Measurements from ENCODE around the gene EEPD1. TPM values are rescaled to one million over a fixed set of nuclear protein-coding genes. Genes with fewer than 3 reads are reported as not detected.

EEPD1 gene
- total and polyA plus RNA-seq, 12 donors, result 6.0 to 29.0 (median 9.4) TPM

GRCh38 chr7:36261019-36261754 is 108.1 kb downstream of the EEPD1 start:
- H3K27ac ChIP-seq, result peak overlapping the region in 1 of 5 donors; percentile 14
- H3K36me3 ChIP-seq (replicated peaks in 1 of 2), result no peaks in the 10 kb centered on the region
- peaks cover 27 to 44% of the 10 kb centered on the region in 2 donors for H3K4me1 ChIP-seq (replicated peaks in 1 of 2)
- intact Hi-C loops (cut with DNase I), result no loop called here
- H3K4me3 ChIP-seq, result no peak overlapping the region
- H3K27me3 ChIP-seq, result no peaks in the 10 kb centered on the region
- no peak for DNase-seq
- 69 to 72% (median 70%) methylated on average over 2 of the region's 2 CpGs for WGBS, 4 donors
- no peaks in the 10 kb centered on the region for H3K9me3 ChIP-seq (replicated peaks in 1 of 3)
- TF ChIP-seq CTCF (IDR thresholded peaks at IDR 0.05) (no peak), POLR2A (IDR thresholded peaks at IDR 0.05) (no peak)

- WGBS, 4 donors, result 52 to 83% (median 66%) methylated on average over 4 to 5 of the region's 5 CpGs
- TF ChIP-seq POLR2A (IDR thresholded peaks at IDR 0.05) (no peak), CTCF (IDR thresholded peaks at IDR 0.05) (no peak)
- Histone ChIP-seq H3K27me3 (no peaks in the 10 kb centered on the region), H3K9me3 (replicated peaks in 1 of 3) (no peaks in the 10 kb centered on the region), H3K4me1 (replicated peaks in 1 of 2) (peaks cover 27 to 45% of the 10 kb centered on the region in 2 donors), H3K27ac (peak overlapping the region in 1 of 5 donors; percentile 13), H3K36me3 (replicated peaks in 1 of 2) (no peaks in the 10 kb centered on the region), H3K4me3 (no peak overlapping the region)
- no peak for DNase-seq
- intact Hi-C loops (cut with DNase I), result no loop called here
These were observed 109.4 kb downstream of the EEPD1 start for GRCh38 chr7:36262309-36263094.

GRCh38 chr7:36263095-36263484 is 110.0 kb downstream of the EEPD1 start:
- Histone ChIP-seq H3K27me3 (no peaks in the 10 kb centered on the region), H3K9me3 (replicated peaks in 1 of 3) (no peaks in the 10 kb centered on the region), H3K27ac (no peak overlapping the region), H3K36me3 (replicated peaks in 1 of 2) (no peaks in the 10 kb centered on the region), H3K4me1 (replicated peaks in 1 of 2) (peaks cover 27 to 45% of the 10 kb centered on the region in 2 donors), H3K4me3 (no peak overlapping the region)
- TF ChIP-seq POLR2A (IDR thresholded peaks at IDR 0.05) (no peak), CTCF (IDR thresholded peaks at IDR 0.05) (no peak)
- intact Hi-C loops (cut with DNase I), result no loop called here
- DNase-seq, result no peak
- WGBS, 4 donors, result 88 to 94% (median 91%) methylated on average over 5 of the region's 5 CpGs

GRCh38 chr7:36264123-36264801 is 111.2 kb downstream of the EEPD1 start:
- no peaks in the 10 kb centered on the region for H3K9me3 ChIP-seq (replicated peaks in 1 of 3)
- peak overlapping the region in 2 of 5 donors; percentile 22 to 65 for H3K27ac ChIP-seq
- intact Hi-C loops (cut with DNase I), result no loop called here
- peaks cover 27 to 45% of the 10 kb centered on the region in 2 donors for H3K4me1 ChIP-seq (replicated peaks in 1 of 2)
- no peaks in the 10 kb centered on the region for H3K36me3 ChIP-seq (replicated peaks in 1 of 2)
- TF ChIP-seq POLR2A (IDR thresholded peaks at IDR 0.05), result no peak
- no peak for TF ChIP-seq CTCF (IDR thresholded peaks at IDR 0.05)
- WGBS, 4 donors, result 67 to 83% (median 74%) methylated on average over 7 of the region's 7 CpGs
- peak in 2 of 7 donors; percentile 19 to 33 for DNase-seq
- H3K4me3 ChIP-seq, result no peak overlapping the region
- no peaks in the 10 kb centered on the region for H3K27me3 ChIP-seq
